HG03025 (cell line): ENCODE measurements around the gene FBXO30.
A peak's percentile ranks its signal among the peaks of the same experiment; 100 is the strongest.

Experiments used
- ATAC-seq: cut with Tn5 transposase; IDR thresholded peaks from one replicate; pipeline ENCODE4 v1.9.1; 2021; ENCODE audit warnings: mild to moderate bottlenecking, moderate library complexity; ENCODE audit not compliant: unreplicated experiment, low FRiP score

FBXO30 gene, protein sequence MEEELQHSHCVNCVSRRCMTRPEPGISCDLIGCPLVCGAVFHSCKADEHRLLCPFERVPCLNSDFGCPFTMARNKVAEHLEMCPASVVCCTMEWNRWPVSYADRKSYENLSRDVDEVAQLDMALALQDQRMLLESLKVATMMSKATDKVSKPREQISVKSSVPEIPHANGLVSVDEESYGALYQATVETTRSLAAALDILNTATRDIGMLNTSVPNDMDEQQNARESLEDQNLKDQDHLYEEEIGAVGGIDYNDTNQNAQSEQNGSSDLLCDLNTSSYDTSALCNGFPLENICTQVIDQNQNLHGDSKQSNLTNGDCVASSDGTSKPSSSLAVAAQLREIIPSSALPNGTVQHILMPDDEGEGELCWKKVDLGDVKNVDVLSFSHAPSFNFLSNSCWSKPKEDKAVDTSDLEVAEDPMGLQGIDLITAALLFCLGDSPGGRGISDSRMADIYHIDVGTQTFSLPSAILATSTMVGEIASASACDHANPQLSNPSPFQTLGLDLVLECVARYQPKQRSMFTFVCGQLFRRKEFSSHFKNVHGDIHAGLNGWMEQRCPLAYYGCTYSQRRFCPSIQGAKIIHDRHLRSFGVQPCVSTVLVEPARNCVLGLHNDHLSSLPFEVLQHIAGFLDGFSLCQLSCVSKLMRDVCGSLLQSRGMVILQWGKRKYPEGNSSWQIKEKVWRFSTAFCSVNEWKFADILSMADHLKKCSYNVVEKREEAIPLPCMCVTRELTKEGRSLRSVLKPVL

DNA sequence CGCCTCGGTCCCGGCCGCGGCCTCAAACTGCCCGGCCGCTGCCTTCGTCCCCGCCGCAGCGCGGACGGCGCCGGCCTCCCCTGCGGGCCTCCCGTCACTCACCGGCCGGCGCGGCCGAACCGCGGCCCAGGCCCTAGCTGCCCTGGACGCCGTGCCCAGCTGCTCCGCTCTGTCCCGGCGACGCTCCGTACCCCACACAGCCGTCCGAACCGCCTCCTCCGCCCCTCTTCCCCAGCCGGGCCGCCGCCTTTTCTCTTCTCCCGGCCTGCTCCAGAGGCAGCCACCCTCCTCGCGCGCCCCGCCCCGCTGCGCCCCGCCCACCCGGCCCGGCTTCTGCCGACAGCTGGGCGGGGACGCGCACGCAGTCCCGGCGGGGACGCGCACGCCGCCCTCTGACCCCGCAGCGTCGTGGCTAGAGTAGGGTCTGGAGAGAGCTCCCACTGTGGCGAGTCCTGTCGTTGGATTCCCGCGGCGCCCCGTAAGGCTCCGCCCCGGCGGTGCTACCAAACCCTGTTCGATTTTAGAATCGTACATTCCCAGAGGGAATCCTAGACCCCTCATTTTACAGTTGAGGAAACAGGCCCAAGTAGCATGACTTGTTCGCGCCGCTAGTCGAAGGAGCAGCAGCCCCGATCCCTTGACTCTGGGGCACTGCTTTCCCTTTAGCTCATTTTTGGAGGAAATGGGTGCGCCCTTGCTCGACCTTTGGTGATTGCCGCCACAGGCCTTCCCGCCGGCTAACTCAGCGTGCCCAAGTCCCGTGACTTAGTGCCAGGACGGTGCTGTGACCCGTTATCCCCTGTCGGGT, at the start of gene FBXO30:
Gene FBXO30, minus strand, starts transcription at position 295 of the 808 bp plus-strand sequence. CDS start 8,390 bp downstream, outside the sequence.
- peak; percentile 76 for ATAC-seq

DNA sequence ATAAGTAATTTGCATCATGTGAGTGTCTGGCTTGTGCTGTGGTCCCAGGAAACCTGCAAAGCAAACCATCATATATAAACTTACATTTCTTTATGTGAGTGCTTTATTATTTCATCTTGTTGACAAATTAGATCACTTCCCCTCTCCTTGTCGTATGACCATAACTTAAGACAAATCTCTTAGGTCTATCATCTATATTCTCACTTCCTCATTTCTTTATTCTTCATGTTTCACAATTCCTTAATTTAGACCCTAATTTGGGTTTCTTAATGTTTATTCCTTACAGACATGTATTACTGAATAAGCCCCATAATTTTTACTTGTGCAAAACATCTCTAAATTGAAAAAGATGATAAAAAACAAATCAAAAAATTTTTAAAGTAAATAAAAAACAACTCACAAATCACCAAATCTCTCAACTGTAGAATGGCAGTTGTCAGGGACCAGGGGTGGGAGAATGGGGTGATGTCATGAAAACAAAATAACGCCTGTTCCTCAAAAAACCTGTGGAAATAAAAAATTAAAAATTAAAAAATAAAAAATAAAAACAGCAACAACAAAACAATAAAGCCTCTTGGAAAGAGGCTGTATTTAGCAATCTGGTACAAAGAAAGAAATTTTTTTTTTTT, 49.5 kb upstream of the FBXO30 start:
- peak; percentile 46 for ATAC-seq

DNA sequence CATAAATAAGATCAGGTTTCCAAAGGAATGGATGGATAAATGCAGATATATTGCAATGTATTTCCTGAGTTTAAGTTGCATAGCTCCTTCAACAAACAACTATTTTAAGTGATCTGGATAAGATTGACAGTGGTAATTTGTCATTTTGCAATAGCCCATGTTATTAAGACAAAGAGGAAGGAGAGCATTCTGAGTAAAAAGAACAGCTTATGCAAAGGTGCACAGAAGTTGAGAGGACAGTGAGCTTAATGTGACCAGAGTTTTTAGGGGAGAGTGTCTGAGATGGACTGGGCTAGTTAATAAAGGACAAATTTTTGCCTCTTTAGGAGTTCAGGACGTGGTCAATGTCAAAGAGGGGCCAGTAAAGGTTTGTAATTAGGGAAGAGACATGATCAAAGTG, 48.8 kb upstream of the FBXO30 start:
- ATAC-seq, result no peak

DNA sequence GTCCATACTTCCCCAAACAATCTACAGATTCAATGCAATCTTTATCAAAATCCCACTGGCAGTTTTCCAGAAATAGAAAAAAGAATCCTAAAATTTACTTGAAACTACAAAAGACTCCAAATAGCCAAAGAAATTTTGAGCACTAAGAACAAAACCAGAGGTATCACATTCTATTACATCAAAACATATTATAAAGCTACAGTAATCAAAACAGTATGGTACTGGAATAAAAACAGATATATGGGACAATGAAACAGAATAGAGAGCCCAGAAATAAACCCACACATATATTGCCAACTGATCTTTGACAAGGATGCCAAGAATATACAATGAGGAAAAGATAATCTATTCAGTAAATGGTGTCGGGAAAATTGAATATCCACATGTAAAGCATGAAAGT, 46.0 kb upstream of the FBXO30 start:
- no peak for ATAC-seq

DNA sequence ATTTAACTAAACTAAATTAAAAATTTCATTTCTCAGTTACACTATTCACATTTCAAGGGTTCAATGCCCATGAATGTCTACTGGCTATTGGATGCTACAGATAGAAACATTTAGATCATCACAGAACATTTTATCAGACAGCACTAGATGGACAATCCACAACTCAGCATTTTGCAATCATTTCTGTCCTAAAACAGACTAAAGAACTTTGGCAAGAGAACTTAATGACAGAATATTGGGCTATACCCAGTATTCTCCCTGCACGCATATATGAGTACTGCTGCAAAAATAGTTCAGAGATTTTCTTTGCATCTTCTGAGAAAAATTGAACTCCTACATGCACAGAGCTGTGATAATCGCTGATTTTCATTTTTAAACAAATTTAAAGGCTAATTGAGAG, 36.1 kb upstream of the FBXO30 start:
- ATAC-seq, result no peak

DNA sequence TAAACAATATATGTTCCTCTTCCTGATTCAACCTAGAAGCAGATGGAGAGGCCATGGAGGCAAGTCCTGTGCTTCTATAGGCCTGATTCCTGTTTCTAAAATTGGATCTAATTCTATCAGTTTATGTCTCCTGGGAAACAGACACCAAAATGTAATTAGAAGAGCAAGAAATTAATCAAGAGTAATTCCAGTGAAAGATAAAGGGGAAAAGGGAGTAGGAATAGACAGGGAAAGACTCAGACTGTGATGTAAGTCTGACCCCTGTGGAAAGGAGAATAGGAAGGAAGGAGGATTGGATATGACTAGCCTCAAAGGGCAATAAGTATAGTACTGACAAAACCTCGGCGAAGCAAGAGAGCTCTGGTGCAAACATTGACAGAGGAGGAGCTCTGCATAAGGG, 33.9 kb upstream of the FBXO30 start:
- ATAC-seq, result no peak

DNA sequence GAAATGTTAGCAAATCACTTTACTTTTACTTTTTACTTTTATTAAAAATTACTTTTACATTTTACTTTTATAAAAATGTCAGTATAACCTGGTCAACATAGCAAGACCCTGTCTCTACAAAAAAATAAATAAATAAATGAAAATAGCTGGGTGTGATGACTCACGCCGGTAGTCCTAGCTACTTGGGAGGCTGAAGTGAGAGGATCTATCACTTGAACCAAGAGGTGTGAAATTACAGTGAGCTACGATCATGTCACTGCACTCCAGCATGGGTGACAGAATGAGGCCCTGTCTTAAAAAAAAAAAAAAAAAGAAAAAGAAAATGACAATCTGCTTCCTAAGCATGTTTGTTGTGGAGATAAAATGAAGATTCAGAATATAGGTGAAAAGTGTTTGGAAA, 31.0 kb upstream of the FBXO30 start:
- ATAC-seq, result no peak

DNA sequence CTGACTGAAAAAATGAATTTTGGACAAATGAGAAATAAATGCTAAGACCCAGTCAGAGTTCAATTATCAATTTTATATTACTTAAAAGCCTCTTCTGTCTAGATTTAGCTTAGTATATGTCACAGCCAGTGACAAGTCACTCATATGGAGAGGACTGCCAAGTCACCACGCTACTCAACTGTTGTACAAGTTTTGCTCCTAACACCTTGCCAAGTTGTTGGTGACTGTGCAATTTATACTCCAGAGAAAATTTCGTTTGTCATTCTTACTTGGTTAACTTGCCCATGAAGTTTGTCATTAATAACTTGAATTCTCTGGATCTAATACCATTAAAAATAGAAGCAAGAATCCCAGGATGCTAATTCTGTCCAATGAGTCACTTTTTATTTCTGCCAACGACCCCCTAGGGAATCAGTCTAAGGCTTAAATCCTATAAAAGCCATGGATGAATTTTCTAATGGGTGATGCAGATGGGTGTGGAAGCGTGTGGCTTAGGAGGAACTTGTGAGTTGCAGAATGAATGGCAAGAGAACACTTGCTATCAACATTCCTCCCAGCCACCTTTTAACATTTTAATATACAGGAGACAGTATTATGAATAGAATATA, 30.4 kb upstream of the FBXO30 start:
- ATAC-seq, result no peak

DNA sequence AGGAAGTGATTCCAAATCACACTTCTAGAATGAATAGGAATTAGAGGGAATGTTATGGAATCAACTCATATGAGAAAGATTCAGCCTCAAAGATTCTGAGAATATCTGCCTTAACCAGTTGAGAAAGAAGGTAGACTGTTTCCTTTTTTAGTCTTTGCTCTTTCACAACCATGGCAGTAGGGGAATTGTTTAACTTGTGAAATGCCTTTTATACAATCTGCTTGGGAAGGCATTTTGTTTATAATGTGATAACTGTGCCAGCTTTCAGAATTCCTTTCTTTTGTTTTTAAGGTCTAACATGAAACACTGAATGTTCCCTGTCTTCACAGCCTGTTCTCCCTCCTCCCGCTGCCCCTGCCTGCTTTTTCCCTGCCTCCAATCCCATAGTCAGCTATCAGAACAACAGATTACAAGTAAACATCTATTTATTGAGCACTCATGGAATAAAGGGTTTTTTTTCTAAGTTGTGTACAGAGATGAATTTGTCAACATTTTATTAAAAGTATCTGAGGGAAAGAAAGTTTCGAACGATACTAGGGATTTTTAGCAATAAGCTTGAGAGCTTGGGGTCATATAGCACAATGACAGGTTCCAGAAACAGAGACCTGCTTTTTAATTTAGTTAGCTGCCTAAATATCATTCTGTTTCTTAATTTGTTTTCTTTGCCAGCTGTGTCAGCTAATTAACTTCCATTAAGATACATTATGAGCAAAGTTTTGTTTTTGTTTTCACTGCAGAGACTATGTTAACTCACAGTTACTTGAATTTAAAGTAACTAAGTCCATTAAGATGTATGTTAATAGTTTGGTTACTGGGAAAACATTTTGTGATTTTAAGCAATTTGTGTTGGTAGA, 28.3 kb upstream of the FBXO30 start:
- no peak for ATAC-seq

DNA sequence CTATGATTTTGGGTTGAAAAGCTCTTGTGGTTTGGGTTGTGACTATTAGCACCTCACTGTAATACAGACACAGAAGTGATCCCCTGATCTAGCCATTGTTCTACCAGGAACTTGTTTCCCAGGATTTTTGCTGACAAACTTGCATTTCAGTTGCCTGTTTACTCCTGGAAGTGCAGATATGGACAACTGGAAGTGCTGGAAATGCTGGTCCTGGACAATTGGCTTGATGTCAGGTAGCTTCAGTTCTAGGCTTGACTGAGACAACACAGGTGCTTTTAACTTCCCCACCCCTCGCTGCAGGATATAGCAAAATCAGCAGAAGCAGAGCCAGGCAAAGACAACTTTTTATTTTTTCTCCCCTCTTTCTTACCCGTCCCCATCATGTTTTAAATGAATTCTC, 27.1 kb upstream of the FBXO30 start:
- no peak for ATAC-seq

DNA sequence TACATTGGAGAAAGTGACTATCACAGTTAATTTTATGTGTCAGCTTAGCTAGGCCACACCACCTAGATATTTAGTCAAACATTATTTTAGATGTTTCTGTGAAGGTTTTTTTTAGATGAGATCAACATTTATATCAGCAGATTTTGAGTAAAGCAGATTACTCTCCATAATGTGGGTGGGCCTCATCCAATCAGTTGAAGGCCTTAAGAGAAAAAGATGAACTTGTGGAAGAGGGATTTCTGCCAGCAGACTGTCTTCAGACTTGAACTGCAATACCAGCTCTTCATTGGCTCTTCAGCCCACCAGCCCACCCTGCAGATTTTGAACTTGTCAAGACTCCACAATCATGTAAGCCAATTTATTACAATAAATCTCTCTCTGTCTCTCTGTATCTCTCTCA, 25.1 kb upstream of the FBXO30 start:
- no peak for ATAC-seq

DNA sequence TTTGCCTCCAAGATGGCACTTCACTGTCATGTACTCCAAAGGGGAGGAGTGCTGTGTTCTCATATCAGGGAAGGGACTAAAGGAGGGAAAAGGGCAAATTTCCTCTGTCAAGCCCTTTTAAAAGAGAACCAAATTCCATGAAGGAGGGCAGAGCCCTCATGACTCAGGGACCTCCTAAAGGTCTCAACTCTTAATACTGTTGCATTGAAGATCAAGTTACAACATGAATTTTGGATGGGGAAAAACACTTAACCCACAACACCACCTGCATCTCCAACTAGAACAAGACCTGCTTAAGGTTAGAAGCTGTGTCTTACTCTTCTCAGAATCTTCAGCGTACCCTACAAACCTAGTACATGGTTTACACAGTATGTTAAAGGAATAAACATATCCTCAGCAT, 23.7 kb upstream of the FBXO30 start:
- no peak for ATAC-seq

DNA sequence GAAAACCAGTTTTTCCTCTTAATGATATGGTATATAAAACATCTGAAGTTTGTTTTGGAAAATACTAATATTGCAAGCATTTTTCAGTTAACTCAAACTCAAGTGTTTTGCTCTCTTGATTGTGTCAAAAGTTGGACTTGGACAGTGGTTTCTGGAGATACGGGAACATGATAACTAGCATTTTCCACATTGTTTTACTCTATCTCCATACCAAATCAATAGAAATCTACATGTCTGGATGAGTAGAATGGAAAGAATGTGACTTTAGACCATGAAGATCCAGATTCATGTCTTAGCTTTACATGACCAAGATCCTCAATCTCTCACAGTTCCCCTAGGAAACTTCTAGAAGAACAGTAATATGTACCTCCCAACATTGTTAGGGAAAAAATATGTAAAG, 22.2 kb upstream of the FBXO30 start:
- ATAC-seq, result no peak

DNA sequence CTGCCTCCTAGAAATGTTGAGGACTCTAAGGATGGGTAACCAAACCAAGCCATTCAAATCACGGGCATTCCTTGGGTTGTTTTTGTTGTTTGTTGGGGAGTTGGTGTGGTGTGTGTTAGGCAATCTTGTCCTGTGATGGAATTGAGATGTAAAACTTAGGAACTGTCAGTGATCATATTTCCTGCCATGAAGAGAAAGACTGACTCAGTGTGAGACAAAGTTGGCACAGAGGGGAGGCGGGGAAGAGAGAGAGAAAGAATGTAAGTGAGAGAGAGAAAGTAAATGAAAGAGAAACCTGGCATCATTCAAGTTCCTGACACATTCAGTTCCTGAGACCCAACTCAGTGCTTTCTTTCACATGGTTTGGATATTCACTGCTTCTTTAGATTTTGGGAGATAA, 21.6 kb upstream of the FBXO30 start:
- ATAC-seq, result no peak

DNA sequence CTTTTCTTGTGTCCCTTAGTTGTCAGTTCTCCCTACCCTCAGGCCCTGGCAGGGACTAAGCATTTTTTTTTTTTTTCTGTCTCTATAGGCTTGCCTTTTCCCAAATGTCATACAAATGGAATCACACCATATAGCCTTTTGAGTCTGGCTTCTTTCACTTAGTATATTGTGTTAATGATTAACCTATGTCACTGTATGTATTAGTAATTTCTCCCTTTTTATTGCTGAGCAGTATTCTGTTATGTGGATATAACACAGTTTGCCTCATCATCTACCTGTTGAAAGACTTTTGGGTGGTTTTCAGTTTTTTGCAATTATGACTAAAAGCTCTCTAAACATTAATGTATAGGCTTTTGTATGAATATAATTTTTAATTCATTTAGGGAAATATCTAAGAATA, 16.0 kb upstream of the FBXO30 start:
- ATAC-seq, result no peak

DNA sequence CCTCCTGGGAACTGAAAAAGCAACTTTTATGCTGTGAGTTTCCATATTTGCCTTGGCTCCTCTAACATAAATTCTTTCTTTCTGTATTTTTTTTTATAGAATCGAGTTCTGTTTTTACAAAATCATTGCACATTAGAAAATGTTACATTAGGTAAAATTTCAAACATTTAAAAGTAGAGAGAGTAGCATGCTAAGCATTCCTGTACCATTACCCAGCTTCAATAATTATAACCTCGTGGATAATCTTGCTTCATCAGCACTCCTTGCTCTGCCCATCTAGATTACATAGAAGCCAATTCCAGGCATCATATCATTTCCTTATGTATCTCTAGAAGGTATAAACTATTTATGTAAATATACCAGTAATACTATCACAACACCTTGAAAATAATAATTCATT, 15.4 kb upstream of the FBXO30 start:
- no peak for ATAC-seq

DNA sequence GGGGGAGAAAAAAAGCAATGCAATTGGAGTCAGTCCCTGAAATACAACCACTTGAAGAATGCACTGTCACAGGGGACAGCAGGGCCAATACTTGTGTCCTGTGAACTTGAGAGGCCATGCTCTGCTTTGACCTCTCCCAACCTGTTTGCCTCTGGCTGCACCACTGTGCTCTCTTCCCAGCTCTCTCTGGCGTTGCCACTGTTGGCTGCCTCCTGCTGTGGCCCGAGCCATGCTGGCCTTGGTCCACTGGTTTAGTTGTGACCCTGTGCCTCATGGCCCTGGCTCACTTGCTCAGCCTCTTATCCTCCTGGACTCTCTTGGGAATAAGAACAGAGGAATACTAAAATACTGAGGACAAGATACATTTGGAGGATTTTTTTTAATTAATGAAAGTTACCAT, 14.5 kb upstream of the FBXO30 start:
- ATAC-seq, result no peak

DNA sequence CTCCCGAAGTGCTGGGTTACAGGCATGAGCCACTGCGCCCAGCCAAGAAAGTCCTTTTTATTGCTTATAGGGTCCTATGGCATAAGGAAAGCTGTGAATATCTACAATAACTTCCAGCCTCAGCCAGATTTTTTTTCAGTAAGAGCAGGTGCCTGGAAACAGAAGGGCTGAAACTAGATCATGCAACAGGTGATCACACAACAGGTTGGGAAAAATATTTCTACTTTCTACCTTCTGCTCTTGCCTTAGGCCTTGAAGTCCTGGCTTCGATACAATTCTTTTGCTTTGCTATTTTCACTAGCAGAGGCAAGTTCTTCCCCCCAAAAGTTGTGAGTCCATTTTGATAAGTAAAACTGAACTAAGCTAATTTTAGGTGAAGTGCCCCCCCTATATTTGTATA, 9.7 kb upstream of the FBXO30 start:
- no peak for ATAC-seq

DNA sequence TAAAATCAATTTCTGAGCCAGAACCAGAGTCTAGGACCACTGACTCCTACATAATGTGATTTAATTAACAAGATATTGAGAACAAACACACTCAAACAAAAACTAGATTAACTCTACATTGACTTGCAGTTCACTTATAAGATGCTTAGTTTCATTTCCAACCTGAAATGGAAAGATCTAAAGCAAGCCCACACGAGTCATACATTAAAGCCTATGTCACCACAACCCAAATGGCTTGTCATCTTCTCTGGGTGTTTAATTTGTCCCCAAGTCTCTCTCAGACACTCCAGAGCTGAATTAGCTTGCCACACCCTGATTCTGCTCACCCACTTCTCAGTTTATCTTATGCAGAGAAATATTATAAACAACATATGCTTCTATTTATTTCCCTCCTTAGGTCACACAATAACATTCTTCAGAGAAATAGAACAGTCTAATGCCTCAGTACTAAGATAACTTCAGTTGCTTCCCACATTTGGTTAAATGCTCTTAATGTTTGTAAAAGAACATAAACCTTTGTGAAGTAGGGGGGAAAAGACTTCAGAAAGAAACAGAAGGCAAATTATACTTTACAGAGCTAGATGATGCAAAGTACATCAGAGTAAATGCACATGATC, 8.8 kb upstream of the FBXO30 start:
- ATAC-seq, result no peak
